Central memory CD4-positive, alpha-beta T cell (primary cell): ENCODE measurements around the gene FAM168B.

ENCODE experiments used
- DNase-seq: peaks from one replicate; pipeline ENCODE4 v3.0.0; 2022

FAM168B gene

GRCh38 chr2:131055169-131056065 lies 37.8 kb downstream of the FAM168B start:
- no peak for DNase-seq

- DNase-seq: no peak
These were observed 38.8 kb downstream of the FAM168B start for GRCh38 chr2:131054488-131054887.

GRCh38 chr2:131052741-131053263 lies 40.5 kb downstream of the FAM168B start:
- DNase-seq: no peak

- no peak for DNase-seq
These were observed 42.4 kb downstream of the FAM168B start for GRCh38 chr2:131050896-131051295.

DNA sequence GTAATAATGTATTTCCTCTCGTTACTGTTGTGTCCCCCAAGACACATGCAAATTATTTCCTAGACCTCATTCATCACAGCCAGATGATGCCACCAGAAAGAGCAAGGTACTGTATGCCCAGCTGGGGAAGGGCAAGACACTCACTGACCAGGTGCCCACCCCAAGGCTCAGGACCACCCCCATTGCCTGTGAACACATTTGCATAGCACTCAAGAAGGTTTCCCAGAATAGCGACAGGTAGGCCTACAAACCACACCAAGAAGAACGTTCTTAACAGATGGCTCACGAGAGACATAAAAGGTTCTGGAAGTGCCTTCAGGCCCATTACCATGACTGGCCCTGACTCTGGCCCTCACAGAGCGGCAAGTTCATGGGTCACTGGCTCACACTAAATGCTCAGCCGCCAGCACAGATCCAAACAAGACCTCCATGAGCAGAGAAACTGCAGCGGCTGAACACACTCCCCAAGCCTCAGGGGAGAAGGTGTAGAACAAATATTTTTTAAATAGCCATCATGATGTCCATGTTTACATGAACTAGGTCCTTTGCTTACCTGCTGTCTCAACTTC lies 44.0 kb downstream of the FAM168B start:
- DNase-seq: no peak

- no peak for DNase-seq
These were observed 44.6 kb downstream of the FAM168B start for GRCh38 chr2:131048641-131049040.

GRCh38 chr2:131047920-131048560 lies 45.2 kb downstream of the FAM168B start:
- no peak for DNase-seq

DNA sequence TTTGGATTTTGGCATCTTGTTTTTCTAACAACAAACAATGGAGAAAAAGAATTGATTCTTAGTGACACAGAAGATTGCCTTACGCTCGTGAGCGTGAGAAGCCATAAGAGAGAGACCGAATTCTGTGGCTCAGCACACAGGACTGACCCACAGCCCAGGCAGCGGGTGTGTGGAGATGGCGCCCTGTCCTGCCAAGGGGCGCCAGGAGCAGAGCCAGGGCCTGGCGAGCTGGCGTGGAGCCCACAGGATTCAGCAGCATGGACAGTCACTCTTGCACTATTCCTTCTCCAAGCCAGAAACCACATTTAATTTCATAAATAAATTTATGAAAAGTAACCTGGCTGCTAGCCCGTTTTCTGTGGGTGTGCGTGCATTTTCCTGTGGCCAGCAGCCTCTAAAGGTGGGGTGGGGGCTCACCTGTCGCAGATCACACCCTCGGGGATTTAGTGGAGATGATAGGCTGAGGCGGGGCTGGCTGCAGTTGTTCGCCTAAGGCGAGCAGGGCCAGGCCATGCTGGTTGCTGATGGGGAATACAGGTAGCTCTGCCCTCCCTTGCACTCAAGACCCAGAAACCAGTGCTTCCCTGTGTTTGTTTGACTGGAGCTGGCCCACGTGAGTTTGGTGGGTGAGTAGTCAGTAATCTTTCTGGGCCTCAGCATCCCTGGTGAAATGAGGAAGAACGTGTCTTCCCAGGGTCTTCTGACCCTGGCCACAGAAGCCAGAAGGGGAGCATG lies 46.2 kb downstream of the FAM168B start:
- DNase-seq: no peak

DNA sequence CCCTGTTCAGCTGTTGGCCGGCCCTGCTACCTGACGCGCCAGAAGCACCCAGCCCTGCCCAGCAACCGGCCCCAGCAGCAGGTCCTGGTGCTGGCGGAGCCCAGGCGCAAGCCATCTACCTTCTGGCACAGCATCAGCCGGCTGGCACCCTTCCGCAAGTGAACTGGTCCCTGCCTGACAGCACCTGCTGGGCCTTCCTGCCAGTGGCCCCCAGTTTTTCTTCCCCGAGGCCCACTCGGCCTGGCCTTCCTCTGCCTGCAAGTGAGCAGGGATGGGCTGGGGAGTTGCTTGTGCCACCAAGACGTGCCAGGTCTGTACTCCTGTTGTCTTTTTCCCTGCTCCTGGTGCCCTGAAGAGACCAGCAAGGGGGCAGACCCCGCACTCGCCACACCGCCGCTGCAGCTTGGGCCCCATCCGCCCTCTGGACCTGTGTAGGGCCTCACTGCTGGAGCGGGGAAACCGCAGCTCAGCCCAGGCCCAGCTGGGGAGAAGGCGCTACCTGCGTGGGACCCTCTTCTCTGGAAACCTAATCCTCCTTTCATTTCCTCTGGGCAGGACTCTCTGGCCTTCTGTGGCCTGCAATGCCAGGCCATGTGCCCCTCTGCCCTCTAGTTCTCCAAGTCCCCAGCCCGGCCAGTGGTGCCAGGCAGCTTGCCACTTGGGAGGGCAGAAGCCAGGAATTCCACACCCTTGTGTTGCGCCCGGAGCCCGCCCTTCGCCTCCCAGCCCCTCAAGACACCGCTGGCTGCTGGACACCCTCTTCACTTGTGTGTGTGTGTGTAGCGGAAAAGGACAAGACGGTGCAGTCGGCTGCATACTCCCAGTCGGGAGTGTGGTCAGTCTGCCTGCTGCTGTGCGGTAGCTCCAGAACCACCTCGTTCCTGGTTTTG lies 47.0 kb downstream of the FAM168B start:
- DNase-seq: no peak

DNA sequence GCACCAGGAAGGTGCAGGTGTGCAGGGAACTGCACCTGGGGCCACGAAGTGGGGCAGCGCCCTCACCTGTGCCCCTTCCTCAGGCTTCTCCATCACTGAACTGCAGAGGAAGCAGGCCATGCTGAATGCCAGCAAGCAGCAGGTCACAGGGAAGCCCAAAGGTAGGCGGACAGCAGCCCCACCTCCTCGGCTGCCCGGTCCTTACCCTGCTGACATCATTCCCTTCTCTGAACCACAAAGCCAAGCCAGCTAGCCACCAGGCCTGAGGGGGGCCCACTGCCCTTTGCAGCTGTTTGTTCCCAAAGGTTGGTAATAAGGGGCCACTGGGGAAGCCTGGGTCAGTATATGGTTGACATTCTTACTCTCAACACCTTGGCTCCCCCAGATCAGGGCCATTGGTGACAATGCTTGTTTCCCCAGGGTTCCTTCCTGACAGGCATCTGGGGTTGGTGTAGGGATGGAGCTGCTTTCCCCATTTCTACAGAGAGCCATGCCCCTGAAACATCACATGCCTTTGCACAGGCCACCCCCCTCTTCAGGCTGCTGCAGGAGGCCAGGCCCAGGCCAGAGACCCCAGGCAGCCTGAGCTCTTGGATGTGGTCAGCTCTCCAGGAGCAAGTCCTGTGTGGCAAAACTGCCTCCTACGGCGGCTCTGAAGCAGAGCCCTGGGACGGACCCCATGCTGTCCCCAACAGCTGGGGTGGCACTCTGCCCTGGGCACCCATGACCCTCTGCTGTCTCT lies 47.8 kb downstream of the FAM168B start:
- DNase-seq: no peak

- DNase-seq: no peak
These were observed 48.5 kb downstream of the FAM168B start for GRCh38 chr2:131044757-131045150.

DNA sequence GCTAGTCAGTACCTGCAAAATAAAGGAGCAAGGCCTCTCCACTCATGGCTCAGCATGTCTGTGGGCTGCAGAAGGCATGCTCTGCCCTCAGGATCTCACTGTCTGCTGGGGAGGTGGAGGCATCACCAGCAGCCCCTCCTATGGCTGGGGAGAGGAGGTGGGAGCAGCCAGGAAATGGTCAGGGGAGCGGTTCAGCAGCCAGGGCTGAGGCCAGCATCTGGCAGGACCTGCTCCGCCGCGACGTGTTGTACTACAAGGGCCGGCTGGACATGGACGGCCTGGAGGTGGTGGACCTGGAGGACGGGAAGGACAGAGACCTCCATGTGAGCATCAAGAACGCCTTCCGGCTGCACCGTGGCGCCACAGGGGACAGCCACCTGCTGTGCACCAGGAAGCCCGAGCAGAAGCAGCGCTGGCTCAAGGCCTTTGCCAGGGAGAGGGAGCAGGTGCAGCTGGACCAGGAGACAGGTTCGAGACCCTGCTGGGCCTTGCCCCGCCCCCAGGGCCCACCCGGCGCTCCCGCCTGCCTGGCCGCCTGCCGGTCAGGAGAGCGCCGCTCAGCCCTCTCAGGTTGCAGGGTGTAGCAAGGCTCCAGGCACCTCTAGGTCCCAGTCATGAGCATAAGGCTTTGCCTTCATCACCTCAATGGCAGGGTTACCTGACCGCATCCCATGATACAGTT lies 49.0 kb downstream of the FAM168B start:
- no peak for DNase-seq

- no peak for DNase-seq
These were observed 49.8 kb downstream of the FAM168B start for GRCh38 chr2:131043199-131044074.

DNA sequence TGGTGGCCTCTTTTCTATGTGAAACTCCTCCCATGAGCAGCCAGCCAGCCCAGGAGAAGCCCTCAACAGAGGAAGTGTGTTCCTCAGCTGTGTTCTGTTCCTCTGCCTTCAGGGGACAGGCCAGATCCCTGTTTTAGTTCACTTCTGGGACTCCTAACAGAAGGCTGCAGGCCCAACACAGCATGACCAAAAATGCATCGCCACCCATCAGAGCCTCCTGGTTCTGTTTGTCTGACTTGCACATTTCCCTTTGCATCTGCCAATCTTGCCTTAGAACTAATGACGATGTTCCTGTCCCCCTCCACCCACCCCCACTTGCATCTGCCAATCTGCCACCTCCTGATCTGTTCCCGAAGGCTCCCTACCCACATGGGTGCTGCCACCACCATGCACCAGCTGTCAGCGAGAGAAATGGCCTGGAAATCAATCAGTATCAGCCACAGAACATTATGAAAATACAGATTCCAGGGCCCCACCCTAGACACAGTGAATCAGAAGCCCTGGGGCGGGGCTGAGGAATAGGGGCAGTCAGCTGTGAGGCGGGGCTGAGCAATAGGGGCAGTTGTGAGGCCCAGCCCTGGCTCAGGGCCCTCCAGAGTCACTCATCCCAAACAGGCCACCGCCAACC lies 51.0 kb downstream of the FAM168B start:
- no peak for DNase-seq

- no peak for DNase-seq
These were observed 51.7 kb downstream of the FAM168B start for GRCh38 chr2:131041402-131042147.

- DNase-seq: no peak
These were observed 52.4 kb downstream of the FAM168B start for GRCh38 chr2:131040661-131041401.

GRCh38 chr2:131039908-131040660 lies 53.2 kb downstream of the FAM168B start:
- DNase-seq: peak; percentile 37
